Measurements from ENCODE around the gene PKD2L1. TPM values are rescaled to one million over a fixed set of nuclear protein-coding genes. Genes with fewer than 3 reads are reported as not detected.

The PKD2L1 gene
- polyA plus RNA-seq, 1 experiment, result not detected

DNA sequence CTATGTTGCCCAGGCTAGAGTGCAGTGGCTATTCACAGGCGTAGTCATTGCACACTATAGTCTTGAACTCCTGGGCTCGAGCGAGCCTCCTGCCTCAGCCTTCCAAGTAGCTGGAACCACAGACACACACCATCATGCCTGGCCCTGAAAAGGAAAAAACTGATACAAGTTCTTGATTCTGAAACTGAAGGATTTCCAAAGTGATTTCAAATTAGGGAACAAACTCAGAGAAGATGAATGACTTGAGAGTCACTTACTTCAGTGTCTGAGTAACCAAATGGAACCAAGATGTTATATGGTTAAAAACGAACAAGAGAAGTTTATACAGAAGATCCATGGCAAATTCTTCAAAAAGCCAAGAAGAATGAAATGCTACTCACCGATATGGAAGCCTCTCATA, 77.0 kb downstream of the PKD2L1 start:
- Histone ChIP-seq H3K27me3 (ENCODE audit: control insufficient read depth, insufficient read depth, low read length) (no peaks in the 10 kb centered on the region), H3K36me3 (ENCODE audit: control insufficient read depth, insufficient read depth, low read length) (peaks cover 5% of the 10 kb centered on the region; the same call in 1 of the 2 replicates), H3K4me3 (ENCODE audit: low read depth, low read length) (no peak overlapping the region)
- ChIA-PET POLR2A (interaction anchor here (0.6 kb wide), 1 partner anchor 12 kb away, joined by 4 read pairs; no protein-coding TSS in a partner anchor), CTCF (interaction anchor here (1.3 kb wide), 1 partner anchor 13 kb away, joined by 3 read pairs; no protein-coding TSS in a partner anchor)
- no peak for DNase-seq (ENCODE audit: low read depth)
- TF ChIP-seq, protein P1, sequence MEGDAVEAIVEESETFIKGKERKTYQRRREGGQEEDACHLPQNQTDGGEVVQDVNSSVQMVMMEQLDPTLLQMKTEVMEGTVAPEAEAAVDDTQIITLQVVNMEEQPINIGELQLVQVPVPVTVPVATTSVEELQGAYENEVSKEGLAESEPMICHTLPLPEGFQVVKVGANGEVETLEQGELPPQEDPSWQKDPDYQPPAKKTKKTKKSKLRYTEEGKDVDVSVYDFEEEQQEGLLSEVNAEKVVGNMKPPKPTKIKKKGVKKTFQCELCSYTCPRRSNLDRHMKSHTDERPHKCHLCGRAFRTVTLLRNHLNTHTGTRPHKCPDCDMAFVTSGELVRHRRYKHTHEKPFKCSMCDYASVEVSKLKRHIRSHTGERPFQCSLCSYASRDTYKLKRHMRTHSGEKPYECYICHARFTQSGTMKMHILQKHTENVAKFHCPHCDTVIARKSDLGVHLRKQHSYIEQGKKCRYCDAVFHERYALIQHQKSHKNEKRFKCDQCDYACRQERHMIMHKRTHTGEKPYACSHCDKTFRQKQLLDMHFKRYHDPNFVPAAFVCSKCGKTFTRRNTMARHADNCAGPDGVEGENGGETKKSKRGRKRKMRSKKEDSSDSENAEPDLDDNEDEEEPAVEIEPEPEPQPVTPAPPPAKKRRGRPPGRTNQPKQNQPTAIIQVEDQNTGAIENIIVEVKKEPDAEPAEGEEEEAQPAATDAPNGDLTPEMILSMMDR (IDR thresholded peaks at IDR 0.05; ENCODE audit: insufficient read depth, low read depth, low read length), result no peak

DNA sequence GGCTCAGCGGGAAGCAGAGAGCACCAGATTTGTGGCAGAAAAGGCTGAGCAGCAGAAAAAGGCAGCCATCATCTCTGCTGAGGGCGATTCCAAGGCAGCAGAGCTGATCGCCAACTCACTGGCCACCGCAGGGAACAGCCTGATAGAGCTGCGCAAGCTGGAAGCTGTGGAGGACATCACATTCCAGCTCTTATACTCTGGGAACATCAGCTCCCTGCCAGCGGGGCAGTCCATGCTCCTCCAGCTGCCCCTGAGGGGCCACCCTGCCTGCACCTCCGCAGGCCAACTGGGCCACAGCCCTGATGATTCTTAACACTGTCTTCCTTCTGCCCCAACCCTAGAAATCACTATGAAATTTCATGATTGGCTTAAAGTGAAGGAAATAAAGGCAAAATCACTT, 81.2 kb downstream of the PKD2L1 start:
- POLR2A ChIA-PET, result no interaction called here

DNA sequence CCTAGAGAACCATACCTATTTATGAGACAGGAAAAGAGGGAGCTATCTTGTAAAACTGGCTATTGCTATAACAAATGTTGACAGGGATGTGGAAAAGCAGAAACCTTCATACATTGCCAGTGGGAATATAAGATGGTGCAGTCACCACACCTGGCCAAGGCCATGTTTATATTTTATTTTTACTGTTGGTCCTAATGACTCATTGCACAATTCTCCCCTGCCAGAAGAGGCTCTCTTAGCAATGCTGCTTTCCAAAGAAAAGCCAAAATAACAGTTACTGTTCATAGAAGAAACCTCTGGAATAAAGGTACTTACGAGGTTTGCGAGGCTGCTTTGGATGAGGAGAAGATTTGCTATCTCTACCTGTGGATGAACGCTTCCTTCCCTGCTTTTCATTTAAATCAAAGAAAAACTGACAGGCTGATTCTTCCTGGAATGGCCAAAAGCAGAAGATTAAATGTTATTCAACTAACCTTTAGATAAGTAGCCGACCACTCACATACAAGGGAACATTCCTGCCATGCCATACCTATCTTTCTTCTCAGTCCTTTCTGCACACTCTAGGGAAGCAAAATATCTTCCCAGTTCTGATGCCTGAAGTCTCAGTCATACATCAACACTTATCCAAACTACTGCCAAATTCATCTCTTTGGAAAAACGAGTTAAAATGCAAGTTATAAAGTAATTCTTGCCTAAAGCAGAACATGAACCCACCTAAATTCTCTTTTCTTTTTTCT, 84.4 kb downstream of the PKD2L1 start:
- TF ChIP-seq, protein P1 (IDR thresholded peaks at IDR 0.05; ENCODE audit: insufficient read depth, low read depth, low read length), result no peak
- Histone ChIP-seq H3K27me3 (ENCODE audit: control insufficient read depth, insufficient read depth, low read length) (no peaks in the 10 kb centered on the region), H3K36me3 (ENCODE audit: control insufficient read depth, insufficient read depth, low read length) (peaks cover 8% of the 10 kb centered on the region), H3K4me3 (ENCODE audit: low read depth, low read length) (no peak overlapping the region)
- POLR2A ChIA-PET, result no interaction called here
- no peak for DNase-seq (ENCODE audit: low read depth)
- CTCF ChIA-PET, result interaction anchor here (0.5 to 0.6 kb wide), 2 partner anchors 9 to 15 kb away, joined by 3 read pairs; no protein-coding TSS in a partner anchor

More for the DNA sequence above, 81.2 kb downstream of the PKD2L1 start:
- TF ChIP-seq, protein P1 (IDR thresholded peaks at IDR 0.05; ENCODE audit: insufficient read depth, low read depth, low read length), result no peak
- H3K27me3 ChIP-seq (ENCODE audit: control insufficient read depth, insufficient read depth, low read length), result no peaks in the 10 kb centered on the region
- peaks cover 6% of the 10 kb centered on the region; the same call in 1 of the 2 replicates for H3K36me3 ChIP-seq (ENCODE audit: control insufficient read depth, insufficient read depth, low read length)
- DNase-seq (ENCODE audit: low read depth), result no peak
- CTCF ChIA-PET, result interaction anchor here (0.7 to 1.1 kb wide), 2 partner anchors 118 to 403 kb away, joined by 3 read pairs; no protein-coding TSS in a partner anchor
- no peak overlapping the region for H3K4me3 ChIP-seq (ENCODE audit: low read depth, low read length)

DNA sequence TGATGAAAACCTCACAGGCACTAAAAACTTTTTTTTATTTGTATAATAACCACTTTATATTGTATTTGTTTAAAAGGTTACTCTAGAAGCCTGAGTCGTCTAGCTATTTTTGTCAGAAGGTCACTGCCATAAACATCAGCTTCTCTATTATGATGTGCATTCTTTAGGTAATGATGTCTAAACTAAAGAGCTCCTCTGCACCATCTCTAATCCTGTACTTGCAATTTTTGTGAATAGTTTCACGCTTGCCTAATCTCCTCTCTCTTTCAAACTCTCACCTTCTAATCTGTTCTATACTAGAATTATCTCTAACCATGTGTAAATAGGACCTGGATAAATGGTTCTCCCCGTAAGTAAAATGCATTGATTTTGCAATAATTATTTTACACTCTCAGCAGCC, 90.2 kb downstream of the PKD2L1 start:
- Histone ChIP-seq H3K27me3 (ENCODE audit: control insufficient read depth, insufficient read depth, low read length) (no peaks in the 10 kb centered on the region), H3K36me3 (ENCODE audit: control insufficient read depth, insufficient read depth, low read length) (peaks cover 14% of the 10 kb centered on the region), H3K4me3 (ENCODE audit: low read depth, low read length) (no peak overlapping the region)
- ChIA-PET POLR2A (no interaction called here), CTCF (interaction anchor here (0.8 to 1.3 kb wide), 3 partner anchors 8 to 16 kb away, joined by 3 to 6 read pairs (median 3); no protein-coding TSS in a partner anchor)
- DNase-seq (ENCODE audit: low read depth), result no peak
- TF ChIP-seq, protein P1 (IDR thresholded peaks at IDR 0.05; ENCODE audit: insufficient read depth, low read depth, low read length), result no peak

DNA sequence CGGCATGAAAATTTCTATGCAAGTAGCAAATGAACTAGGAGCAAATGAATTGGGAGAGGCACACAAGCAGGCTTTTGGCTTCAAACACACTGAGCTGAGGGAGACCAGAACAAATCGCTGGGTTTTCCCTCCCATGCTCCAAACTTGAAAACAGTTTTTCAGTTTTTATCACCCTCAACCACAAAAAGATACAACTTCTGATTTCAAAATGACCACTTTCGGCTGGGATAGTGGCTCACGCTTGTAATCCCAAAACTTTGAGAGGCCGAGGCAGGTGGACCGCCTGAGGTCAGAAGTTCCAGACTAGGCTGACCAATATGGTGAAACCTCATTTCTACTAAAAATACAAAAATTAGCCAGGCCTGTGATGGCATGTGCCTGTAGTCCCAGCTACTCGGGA, 91.6 kb downstream of the PKD2L1 start:
- Histone ChIP-seq H3K4me3 (ENCODE audit: low read depth, low read length) (no peak overlapping the region), H3K27me3 (ENCODE audit: control insufficient read depth, insufficient read depth, low read length) (no peaks in the 10 kb centered on the region), H3K36me3 (ENCODE audit: control insufficient read depth, insufficient read depth, low read length) (peaks cover 13% of the 10 kb centered on the region)
- ChIA-PET CTCF (no interaction called here), POLR2A (no interaction called here)
- no peak for DNase-seq (ENCODE audit: low read depth)
- TF ChIP-seq, protein P1 (IDR thresholded peaks at IDR 0.05; ENCODE audit: insufficient read depth, low read depth, low read length), result no peak

Small RNAs within 50 kb of the gene (small RNA-seq; reads per million reads assigned to genes)
- not detected for gene RNU6-422P (ENCODE audit: insufficient read length, low read depth, low replicate concordance)

Other genes starting within 250 kb of the PKD2L1 start
- not detected in 2 replicates for gene CPN1, start 248.4 kb downstream of the PKD2L1 start, polyA plus RNA-seq (2011; rRNA removed)
- 37.7 and 48.8 TPM in 2 replicates for gene ERLIN1, start 144.2 kb downstream of the PKD2L1 start, polyA plus RNA-seq (2011; rRNA removed)
- 8.7 and 16.6 TPM in 2 replicates for gene CHUK, start 100.6 kb downstream of the PKD2L1 start, polyA plus RNA-seq (2011; rRNA removed)
- 14.9 and 19.9 TPM in 2 replicates for gene CWF19L1, start 62.6 kb downstream of the PKD2L1 start, polyA plus RNA-seq (2011; rRNA removed)
- gene BLOC1S2, start 43.5 kb downstream of the PKD2L1 start, polyA plus RNA-seq (2011; rRNA removed), result 18.7 and 39.9 TPM in 2 replicates
- 32.1 and 40.8 TPM in 2 replicates for gene SCD, start 17.0 kb upstream of the PKD2L1 start, polyA plus RNA-seq (2011; rRNA removed)
- gene WNT8B, start 132.8 kb upstream of the PKD2L1 start, polyA plus RNA-seq (2011; rRNA removed), result 0.04 TPM in 1 of 2 replicates, not detected in the other
- 6.5 and 8.3 TPM in 2 replicates for gene SEC31B, start 189.6 kb upstream of the PKD2L1 start, polyA plus RNA-seq (2011; rRNA removed)
- 170 and 197 TPM in 2 replicates for gene NDUFB8, start 199.6 kb upstream of the PKD2L1 start, polyA plus RNA-seq (2011; rRNA removed)
- 7.4 and 19.5 TPM in 2 replicates for gene HIF1AN, start 205.7 kb upstream of the PKD2L1 start, polyA plus RNA-seq (2011; rRNA removed)